IPS DF 6.9 (cell line): Measurements from ENCODE around the gene BLACAT1.
A peak's percentile ranks its signal among the peaks of the same experiment; 100 is the strongest.

Experiments used
- DNase-seq: peaks from one replicate; pipeline ENCODE4 v3.0.0-alpha.2; 2013; ENCODE audit warnings: low read depth, low spot score
- H3K27ac ChIP-seq: one replicate; pipeline ENCODE4 v1.5.1; 2013; ENCODE audit warnings: low read length, control low read depth
- H3K27me3 ChIP-seq: 2 replicates; pipeline ENCODE4 v1.6.1; 2013; ENCODE audit warnings: mild to moderate bottlenecking, low read length; ENCODE audit not compliant: control insufficient read depth, insufficient read depth
- H3K36me3 ChIP-seq: 2 replicates; pipeline ENCODE4 v1.6.1; 2013; ENCODE audit warnings: low read length; ENCODE audit not compliant: control insufficient read depth, insufficient read depth
- H3K4me1 ChIP-seq: 2 replicates; pipeline ENCODE4 v1.6.1; 2013; ENCODE audit warnings: low read length; ENCODE audit not compliant: control insufficient read depth, insufficient read depth
- H3K4me3 ChIP-seq: 2 replicates; pipeline ENCODE4 v1.5.1; 2013; ENCODE audit warnings: mild to moderate bottlenecking, low read length
- H3K9me3 ChIP-seq: 2 replicates; pipeline ENCODE4 v1.6.1; 2013; ENCODE audit warnings: low read length, inconsistent platforms; ENCODE audit not compliant: control insufficient read depth, insufficient read depth
- WGBS: extraction: QIAGEN DNeasy Blood & Tissue Kit; methylation state at CpG from one replicate; pipeline ENCODE4 v1.1.7; 2013; ENCODE audit warnings: mixed read lengths, missing lambda C conversion rate; ENCODE audit not compliant: insufficient read length, insufficient coverage; 5-methylcytosine and 5-hydroxymethylcytosine counted together

Gene BLACAT1

DNA sequence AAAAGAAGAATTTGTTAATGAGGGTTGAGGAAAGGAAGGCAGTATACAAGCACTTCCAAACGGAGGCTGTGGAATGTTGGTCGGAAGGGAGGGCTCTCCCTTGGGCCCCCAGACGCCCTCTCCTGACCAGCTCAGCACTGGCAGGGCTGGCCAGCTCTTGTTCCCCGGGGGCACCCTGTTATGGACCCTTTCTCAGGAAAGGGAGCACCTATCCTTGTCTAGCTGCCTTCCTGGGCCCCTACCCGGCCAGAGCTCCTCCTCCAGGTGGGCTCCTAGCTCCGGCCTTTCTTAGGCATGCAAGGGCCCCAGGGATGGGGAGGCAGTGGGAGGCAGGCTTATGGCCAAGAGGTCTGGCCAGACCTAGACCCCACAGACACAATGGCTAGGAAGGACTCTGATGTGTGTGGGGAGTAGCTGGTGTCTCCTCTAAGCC, 926 bp downstream of the BLACAT1 start:
- Histone ChIP-seq H3K4me1 (peaks cover 18% of the 10 kb centered on the region), H3K27ac (no peak overlapping the region), H3K27me3 (no peaks in the 10 kb centered on the region), H3K36me3 (no peaks in the 10 kb centered on the region), H3K9me3 (no peaks in the 10 kb centered on the region), H3K4me3 (peak overlapping the region; percentile 67; the same call in 1 of the 2 replicates)
- no CpG with 5 or more reads among the region's 6 CpGs for WGBS
- DNase-seq: no peak

DNA sequence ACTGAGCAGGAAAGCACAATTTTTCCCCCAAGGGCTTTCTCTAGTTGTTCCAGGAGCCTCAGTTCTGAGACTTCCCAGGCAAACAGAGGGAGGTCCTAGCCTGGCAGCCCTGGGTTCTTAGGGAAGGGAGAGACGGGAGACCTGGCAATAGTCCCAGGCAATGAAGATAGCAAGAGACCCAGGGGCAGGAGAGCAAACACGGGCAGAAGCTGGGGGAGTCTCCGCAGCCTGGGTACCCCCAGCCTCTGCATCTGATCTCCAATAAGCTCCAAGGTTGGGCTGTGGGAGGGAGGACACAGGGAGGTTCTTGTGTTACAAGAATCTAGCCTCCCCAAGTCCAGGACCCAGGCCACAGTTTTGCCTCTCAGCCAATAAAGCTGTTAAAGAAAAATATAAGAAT, 2.4 kb downstream of the BLACAT1 start:
- DNase-seq: no peak
- no peaks in the 10 kb centered on the region for H3K9me3 ChIP-seq
- H3K27ac ChIP-seq: no peak overlapping the region
- no CpG with 5 or more reads among the region's 3 CpGs for WGBS
- H3K36me3 ChIP-seq: no peaks in the 10 kb centered on the region
- H3K27me3 ChIP-seq: no peaks in the 10 kb centered on the region
- H3K4me3 ChIP-seq: no peak overlapping the region
- peaks cover 28% of the 10 kb centered on the region for H3K4me1 ChIP-seq

DNA sequence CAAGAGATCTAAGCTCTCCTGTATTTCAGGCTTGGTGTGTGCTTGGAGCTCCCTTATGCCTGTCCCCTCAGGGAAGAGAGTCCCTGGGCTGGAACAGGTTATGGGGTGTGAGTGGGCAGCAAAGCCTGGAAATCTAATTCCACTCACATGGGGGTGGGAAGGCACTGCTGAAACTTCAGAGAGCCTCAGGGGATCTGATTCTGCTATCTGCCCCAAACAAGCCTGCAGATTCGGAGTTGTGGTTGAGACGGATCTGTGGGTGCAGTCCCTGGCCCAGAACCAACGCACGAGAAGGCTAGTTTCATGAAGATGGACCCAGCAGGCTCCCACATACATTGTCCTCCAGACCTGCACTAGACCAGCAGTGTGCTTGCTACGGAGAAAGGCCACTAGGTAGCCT, 2.9 kb downstream of the BLACAT1 start:
- no peak for DNase-seq
- Histone ChIP-seq H3K36me3 (no peaks in the 10 kb centered on the region), H3K9me3 (no peaks in the 10 kb centered on the region), H3K27me3 (no peaks in the 10 kb centered on the region), H3K4me1 (peaks cover 32% of the 10 kb centered on the region), H3K27ac (no peak overlapping the region), H3K4me3 (no peak overlapping the region)
- no CpG with 5 or more reads among the region's 5 CpGs for WGBS

DNA sequence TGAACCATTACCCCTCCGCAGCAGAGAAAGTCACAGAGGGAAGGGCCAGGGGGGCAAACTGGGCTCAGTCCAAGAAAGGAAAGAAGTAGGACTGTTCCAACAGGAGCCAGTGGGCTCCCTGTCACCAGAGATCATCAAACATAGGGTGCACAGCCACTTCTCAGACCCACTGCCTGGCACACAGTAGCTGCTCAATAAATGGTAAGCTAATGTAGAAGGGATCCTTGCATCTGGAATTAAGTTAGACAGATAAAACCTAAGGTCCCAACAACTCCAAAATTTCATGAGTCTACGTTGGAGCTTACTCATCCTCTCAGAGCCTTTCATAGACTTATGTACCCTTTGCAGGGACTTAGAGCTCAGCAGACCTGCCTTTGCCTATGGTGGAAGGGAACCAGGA, 3.5 kb downstream of the BLACAT1 start:
- Histone ChIP-seq H3K9me3 (no peaks in the 10 kb centered on the region), H3K27ac (no peak overlapping the region), H3K4me1 (peaks cover 35% of the 10 kb centered on the region), H3K27me3 (no peaks in the 10 kb centered on the region), H3K4me3 (no peak overlapping the region), H3K36me3 (no peaks in the 10 kb centered on the region)
- no peak for DNase-seq
- no CpG with 5 or more reads among the region's 2 CpGs for WGBS

DNA sequence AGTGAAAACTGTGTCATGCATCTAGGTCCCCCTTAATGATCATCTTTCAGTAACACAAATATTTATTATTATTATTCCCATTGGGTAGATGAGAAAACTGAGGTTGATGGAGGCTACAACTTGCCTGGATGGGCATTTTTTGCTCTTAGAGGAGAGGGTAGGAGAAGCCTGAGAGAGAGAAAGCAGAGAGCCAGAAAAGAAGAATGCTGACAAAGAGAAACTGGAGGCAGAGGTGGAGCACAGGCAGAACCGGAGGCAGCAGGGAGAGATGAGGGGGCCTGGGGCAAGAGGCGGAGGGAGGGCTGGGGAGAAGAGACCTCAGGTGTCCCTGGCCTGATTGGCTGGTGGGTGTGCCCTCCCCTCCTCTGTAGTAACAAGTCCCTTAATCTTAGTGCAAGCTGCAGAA, 4.1 kb downstream of the BLACAT1 start:
- WGBS: no CpG with 5 or more reads among the region's 2 CpGs
- Histone ChIP-seq H3K27me3 (no peaks in the 10 kb centered on the region), H3K27ac (no peak overlapping the region), H3K36me3 (no peaks in the 10 kb centered on the region), H3K4me3 (no peak overlapping the region), H3K4me1 (peaks cover 38% of the 10 kb centered on the region), H3K9me3 (no peaks in the 10 kb centered on the region)
- no peak for DNase-seq

DNA sequence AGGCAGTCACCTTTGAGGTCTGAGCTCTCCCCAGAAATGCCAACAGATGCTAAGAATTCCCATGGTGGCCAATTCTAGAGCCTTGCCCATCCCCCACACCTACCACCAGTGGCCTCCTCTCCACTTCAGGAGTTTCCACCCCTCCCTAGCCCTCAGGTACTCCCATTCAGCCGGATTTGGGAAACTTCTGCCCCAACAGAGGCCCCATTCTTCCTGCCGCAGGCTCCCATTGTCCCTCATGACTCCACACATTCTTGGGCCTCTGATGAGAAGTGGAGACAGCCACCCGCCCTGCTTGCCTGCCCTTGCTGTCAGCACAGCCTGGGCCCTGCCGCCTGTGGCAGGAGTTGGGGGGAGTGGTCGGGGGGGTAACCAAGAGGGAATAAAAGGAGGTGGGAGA, 4.6 kb downstream of the BLACAT1 start:
- H3K9me3 ChIP-seq: no peaks in the 10 kb centered on the region
- H3K36me3 ChIP-seq: no peaks in the 10 kb centered on the region
- peaks cover 42% of the 10 kb centered on the region for H3K4me1 ChIP-seq
- no CpG with 5 or more reads among the region's 5 CpGs for WGBS
- H3K27me3 ChIP-seq: no peaks in the 10 kb centered on the region
- DNase-seq: no peak
- H3K27ac ChIP-seq: no peak overlapping the region
- no peak overlapping the region for H3K4me3 ChIP-seq

DNA sequence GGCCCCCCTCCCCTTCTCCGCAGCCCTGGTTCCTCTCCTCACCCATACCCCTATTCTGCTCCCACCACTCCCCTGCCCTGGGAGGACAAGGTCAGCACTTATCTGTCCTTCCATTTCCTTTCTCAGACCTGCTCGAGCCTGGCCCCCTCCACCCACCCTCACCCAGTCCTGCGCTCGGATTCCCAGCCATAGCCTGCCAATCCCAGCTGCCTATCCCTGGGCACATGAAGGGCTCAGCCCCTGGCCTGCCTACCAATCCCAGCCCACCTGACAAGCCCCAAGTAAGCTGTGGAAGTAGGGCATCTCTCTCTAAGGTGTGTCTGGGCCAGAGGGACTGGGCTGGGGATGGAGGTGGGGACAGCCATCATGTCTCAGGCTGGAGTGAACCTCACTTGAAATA, 5.4 kb downstream of the BLACAT1 start:
- H3K4me3 ChIP-seq: no peak overlapping the region

DNA sequence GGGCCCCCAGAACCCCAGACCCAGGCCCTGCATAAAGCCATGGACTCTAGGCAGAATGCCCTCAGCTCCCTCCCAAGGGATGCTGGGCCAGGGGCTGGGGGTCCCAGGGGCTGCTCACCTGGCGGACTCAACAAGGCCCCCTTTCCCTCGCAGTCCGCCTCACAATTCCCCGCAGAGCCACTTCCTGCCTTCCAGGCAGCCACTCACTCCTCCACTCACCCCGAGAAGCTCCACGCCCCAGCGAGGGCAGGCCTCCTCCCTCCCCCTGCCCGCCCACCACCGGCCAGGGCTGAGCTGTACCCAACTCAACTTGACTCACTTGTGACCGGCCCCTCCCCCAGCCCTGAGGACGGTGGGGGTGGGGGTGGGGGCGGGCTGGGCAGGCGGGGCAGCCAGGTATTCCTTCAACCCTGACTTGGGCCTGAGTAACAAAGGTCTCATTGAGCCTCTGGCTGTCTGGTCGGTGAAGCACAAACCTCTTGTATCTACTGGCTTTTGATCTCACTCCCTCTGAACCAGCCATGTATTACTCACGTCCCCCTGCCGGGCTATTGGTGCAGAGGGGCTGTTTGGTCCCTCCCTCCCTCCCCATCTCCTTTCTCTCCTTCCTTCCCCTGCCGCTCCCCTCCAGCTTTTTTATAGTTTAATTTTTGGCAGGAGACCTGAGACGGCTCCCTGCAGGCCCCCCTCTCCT, 5.9 kb downstream of the BLACAT1 start:
- H3K27ac ChIP-seq: no peak overlapping the region
- no peaks in the 10 kb centered on the region for H3K27me3 ChIP-seq
- H3K9me3 ChIP-seq: no peaks in the 10 kb centered on the region
- peaks cover 50% of the 10 kb centered on the region for H3K4me1 ChIP-seq
- DNase-seq: no peak
- H3K4me3 ChIP-seq: peak overlapping the region; percentile 1; the same call in 1 of the 2 replicates
- WGBS: no CpG with 5 or more reads among the region's 18 CpGs
- H3K36me3 ChIP-seq: no peaks in the 10 kb centered on the region

More for the DNA sequence above, 5.4 kb downstream of the BLACAT1 start:
- Histone ChIP-seq H3K4me1 (peaks cover 48% of the 10 kb centered on the region), H3K27ac (no peak overlapping the region), H3K27me3 (no peaks in the 10 kb centered on the region), H3K36me3 (no peaks in the 10 kb centered on the region), H3K9me3 (no peaks in the 10 kb centered on the region)
- no peak for DNase-seq
- no CpG with 5 or more reads among the region's 4 CpGs for WGBS

DNA sequence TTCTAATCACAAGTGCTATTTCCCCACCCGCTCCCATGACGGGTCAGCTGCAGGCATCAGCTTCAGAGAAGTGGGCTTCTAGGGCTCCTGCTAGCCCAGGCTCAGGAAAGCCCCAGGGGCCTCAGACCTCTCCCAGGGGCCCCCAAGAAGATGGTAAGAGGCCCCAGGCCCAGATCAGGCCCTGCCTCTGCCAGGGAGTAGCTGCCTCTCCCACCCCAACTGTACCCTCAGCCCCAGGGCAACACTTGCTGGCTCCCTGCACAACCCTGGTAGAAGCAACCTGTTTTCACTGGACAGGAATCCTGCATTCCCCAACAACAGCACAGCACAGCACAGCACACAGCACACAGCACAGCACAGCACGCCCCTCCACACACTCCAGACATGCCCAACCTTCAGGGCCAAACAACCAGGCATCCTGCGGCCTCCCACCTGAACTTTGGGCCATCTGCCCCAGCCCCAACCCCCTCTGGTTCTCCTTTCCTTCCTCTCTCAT, 6.5 kb downstream of the BLACAT1 start:
- WGBS: no CpG with 5 or more reads among the region's 4 CpGs
- H3K27me3 ChIP-seq: no peaks in the 10 kb centered on the region
- no peak overlapping the region for H3K27ac ChIP-seq
- DNase-seq: no peak
- peak overlapping the region; percentile 1; the same call in 1 of the 2 replicates for H3K4me3 ChIP-seq
- peaks cover 49% of the 10 kb centered on the region for H3K4me1 ChIP-seq
- H3K36me3 ChIP-seq: no peaks in the 10 kb centered on the region
- H3K9me3 ChIP-seq: no peaks in the 10 kb centered on the region

DNA sequence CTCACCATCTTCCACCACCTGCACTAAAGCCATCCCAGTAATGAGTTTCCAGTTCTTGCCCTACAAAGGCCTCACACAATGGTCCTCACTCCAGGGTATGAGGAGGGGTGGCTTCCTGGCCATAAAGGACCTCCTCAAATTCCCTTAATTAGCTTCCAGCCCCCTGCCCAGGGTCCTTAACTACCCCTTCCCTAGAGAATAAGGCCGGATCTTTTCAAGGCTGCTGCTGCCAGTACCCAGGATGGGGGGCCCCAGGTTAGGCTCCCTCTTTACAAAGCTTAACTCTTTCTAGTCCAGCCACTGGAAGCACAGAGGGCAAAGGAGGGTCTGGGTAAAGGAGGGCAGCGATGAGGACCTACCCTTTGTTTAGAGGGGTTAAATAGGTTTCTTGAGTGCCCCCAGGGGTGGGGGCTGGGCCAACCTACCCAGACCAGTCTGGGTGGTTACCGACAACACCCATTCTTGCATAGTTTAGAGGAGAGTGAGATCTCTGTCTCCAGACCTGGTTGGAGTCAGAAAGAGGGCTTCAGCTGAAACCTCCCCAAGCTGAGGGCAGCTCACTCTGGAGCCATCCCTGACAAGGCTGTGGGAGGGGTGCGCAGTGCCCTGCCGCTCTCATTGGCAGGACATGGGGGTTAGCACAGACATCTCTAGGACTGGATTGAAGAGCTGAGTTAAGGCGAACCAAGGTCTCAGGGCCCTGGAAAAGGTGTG, 7.1 kb downstream of the BLACAT1 start:
- H3K4me1 ChIP-seq: peaks cover 55% of the 10 kb centered on the region
- no peak for DNase-seq
- WGBS: no CpG with 5 or more reads among the region's 6 CpGs
- H3K9me3 ChIP-seq: no peaks in the 10 kb centered on the region
- no peak overlapping the region for H3K27ac ChIP-seq
- no peaks in the 10 kb centered on the region for H3K36me3 ChIP-seq
- no peak overlapping the region for H3K4me3 ChIP-seq
- H3K27me3 ChIP-seq: no peaks in the 10 kb centered on the region
